ENCODE data around the gene ACTR5.

ACTR5 gene

DNA sequence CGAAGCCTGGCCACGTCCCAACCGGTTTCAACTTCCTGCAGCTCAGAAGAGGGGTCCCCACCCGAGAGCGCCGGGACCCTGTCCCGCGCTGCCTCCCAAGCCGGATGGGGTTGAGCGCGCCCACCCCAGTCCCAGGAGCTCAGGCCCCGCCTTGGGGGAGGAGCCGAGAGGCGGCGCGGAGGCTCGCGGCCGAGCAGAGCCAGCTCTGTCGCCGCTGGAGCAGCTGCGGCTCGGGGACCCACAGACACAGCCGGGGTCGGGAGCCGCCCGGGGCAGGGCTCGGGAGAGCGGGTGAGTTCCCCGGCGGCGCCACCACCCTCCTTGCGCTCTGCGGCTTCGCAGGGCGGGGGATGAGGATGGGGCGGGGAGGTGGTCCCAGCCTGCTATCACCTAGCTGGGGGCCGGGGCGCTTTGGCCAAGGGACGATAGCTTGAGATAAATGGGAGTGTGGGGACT lies 57.3 kb downstream of the ACTR5 start, which contains the start of gene PPP1R16B (continued):
- TF ChIP-seq, protein P1, sequence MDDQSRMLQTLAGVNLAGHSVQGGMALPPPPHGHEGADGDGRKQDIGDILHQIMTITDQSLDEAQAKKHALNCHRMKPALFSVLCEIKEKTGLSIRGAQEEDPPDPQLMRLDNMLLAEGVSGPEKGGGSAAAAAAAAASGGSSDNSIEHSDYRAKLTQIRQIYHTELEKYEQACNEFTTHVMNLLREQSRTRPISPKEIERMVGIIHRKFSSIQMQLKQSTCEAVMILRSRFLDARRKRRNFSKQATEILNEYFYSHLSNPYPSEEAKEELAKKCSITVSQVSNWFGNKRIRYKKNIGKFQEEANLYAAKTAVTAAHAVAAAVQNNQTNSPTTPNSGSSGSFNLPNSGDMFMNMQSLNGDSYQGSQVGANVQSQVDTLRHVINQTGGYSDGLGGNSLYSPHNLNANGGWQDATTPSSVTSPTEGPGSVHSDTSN (CRISPR knock-in tag; IDR thresholded peaks at IDR 0.05): no peak
- TF ChIP-seq, protein P2, sequence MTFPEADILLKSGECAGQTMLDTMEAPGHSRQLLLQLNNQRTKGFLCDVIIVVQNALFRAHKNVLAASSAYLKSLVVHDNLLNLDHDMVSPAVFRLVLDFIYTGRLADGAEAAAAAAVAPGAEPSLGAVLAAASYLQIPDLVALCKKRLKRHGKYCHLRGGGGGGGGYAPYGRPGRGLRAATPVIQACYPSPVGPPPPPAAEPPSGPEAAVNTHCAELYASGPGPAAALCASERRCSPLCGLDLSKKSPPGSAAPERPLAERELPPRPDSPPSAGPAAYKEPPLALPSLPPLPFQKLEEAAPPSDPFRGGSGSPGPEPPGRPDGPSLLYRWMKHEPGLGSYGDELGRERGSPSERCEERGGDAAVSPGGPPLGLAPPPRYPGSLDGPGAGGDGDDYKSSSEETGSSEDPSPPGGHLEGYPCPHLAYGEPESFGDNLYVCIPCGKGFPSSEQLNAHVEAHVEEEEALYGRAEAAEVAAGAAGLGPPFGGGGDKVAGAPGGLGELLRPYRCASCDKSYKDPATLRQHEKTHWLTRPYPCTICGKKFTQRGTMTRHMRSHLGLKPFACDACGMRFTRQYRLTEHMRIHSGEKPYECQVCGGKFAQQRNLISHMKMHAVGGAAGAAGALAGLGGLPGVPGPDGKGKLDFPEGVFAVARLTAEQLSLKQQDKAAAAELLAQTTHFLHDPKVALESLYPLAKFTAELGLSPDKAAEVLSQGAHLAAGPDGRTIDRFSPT (tag by site-specific recombination; IDR thresholded peaks at IDR 0.05): no peak
- TF ChIP-seq, protein P3, sequence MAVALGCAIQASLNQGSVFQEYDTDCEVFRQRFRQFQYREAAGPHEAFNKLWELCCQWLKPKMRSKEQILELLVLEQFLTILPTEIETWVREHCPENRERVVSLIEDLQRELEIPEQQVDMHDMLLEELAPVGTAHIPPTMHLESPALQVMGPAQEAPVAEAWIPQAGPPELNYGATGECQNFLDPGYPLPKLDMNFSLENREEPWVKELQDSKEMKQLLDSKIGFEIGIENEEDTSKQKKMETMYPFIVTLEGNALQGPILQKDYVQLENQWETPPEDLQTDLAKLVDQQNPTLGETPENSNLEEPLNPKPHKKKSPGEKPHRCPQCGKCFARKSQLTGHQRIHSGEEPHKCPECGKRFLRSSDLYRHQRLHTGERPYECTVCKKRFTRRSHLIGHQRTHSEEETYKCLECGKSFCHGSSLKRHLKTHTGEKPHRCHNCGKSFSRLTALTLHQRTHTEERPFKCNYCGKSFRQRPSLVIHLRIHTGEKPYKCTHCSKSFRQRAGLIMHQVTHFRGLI (tag by site-specific recombination; IDR thresholded peaks at IDR 0.05): no peak
- TF ChIP-seq ZBTB48 (tag by site-specific recombination; IDR thresholded peaks at IDR 0.05): peak; percentile 60; the same call in 1 of the 2 replicates
- TF ChIP-seq, protein P4, sequence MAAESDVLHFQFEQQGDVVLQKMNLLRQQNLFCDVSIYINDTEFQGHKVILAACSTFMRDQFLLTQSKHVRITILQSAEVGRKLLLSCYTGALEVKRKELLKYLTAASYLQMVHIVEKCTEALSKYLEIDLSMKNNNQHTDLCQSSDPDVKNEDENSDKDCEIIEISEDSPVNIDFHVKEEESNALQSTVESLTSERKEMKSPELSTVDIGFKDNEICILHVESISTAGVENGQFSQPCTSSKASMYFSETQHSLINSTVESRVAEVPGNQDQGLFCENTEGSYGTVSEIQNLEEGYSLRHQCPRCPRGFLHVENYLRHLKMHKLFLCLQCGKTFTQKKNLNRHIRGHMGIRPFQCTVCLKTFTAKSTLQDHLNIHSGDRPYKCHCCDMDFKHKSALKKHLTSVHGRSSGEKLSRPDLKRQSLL (tag by site-specific recombination; IDR thresholded peaks at IDR 0.05): peak; percentile 92
- TF ChIP-seq KLF7 (tag by site-specific recombination; IDR thresholded peaks at IDR 0.05; ENCODE audit: borderline replicate concordance): no peak
- TF ChIP-seq OSR2 (tag by site-specific recombination; IDR thresholded peaks at IDR 0.05): no peak
- TF ChIP-seq, protein P5, sequence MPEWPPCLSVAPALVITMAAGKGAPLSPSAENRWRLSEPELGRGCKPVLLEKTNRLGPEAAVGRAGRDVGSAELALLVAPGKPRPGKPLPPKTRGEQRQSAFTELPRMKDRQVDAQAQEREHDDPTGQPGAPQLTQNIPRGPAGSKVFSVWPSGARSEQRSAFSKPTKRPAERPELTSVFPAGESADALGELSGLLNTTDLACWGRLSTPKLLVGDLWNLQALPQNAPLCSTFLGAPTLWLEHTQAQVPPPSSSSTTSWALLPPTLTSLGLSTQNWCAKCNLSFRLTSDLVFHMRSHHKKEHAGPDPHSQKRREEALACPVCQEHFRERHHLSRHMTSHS (tag by site-specific recombination; IDR thresholded peaks at IDR 0.05): no peak
- TF ChIP-seq SP3 (tag by site-specific recombination; IDR thresholded peaks at IDR 0.05): peak; percentile 62
- TF ChIP-seq PRDM1 (tag by site-specific recombination; IDR thresholded peaks at IDR 0.05): no peak
- TF ChIP-seq ZNF600 (tag by site-specific recombination; IDR thresholded peaks at IDR 0.05): 0 out of 2 replicates have a peak, but pooled peaks have one; percentile 13
- TF ChIP-seq, protein P6, sequence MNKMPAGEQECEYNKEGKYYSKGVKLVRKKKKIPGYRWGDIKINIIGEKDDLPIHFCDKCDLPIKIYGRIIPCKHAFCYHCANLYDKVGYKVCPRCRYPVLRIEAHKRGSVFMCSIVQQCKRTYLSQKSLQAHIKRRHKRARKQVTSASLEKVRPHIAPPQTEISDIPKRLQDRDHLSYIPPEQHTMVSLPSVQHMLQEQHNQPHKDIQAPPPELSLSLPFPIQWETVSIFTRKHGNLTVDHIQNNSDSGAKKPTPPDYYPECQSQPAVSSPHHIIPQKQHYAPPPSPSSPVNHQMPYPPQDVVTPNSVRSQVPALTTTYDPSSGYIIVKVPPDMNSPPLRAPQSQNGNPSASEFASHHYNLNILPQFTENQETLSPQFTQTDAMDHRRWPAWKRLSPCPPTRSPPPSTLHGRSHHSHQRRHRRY (tag by site-specific recombination; IDR thresholded peaks at IDR 0.05): no peak
- no peak for TF ChIP-seq GLI4 (tag by site-specific recombination; IDR thresholded peaks at IDR 0.05)
- TF ChIP-seq, protein P7, sequence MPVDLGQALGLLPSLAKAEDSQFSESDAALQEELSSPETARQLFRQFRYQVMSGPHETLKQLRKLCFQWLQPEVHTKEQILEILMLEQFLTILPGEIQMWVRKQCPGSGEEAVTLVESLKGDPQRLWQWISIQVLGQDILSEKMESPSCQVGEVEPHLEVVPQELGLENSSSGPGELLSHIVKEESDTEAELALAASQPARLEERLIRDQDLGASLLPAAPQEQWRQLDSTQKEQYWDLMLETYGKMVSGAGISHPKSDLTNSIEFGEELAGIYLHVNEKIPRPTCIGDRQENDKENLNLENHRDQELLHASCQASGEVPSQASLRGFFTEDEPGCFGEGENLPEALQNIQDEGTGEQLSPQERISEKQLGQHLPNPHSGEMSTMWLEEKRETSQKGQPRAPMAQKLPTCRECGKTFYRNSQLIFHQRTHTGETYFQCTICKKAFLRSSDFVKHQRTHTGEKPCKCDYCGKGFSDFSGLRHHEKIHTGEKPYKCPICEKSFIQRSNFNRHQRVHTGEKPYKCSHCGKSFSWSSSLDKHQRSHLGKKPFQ (tag by site-specific recombination; IDR thresholded peaks at IDR 0.05): no peak
- TF ChIP-seq ZFP3 (tag by site-specific recombination; IDR thresholded peaks at IDR 0.05; ENCODE audit: low read depth): no peak
- TF ChIP-seq, protein P8, sequence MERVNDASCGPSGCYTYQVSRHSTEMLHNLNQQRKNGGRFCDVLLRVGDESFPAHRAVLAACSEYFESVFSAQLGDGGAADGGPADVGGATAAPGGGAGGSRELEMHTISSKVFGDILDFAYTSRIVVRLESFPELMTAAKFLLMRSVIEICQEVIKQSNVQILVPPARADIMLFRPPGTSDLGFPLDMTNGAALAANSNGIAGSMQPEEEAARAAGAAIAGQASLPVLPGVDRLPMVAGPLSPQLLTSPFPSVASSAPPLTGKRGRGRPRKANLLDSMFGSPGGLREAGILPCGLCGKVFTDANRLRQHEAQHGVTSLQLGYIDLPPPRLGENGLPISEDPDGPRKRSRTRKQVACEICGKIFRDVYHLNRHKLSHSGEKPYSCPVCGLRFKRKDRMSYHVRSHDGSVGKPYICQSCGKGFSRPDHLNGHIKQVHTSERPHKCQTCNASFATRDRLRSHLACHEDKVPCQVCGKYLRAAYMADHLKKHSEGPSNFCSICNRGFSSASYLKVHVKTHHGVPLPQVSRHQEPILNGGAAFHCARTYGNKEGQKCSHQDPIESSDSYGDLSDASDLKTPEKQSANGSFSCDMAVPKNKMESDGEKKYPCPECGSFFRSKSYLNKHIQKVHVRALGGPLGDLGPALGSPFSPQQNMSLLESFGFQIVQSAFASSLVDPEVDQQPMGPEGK (tag by site-specific recombination; IDR thresholded peaks at IDR 0.05): peak; percentile 14; the same call in 1 of the 2 replicates
- TF ChIP-seq, protein P9, sequence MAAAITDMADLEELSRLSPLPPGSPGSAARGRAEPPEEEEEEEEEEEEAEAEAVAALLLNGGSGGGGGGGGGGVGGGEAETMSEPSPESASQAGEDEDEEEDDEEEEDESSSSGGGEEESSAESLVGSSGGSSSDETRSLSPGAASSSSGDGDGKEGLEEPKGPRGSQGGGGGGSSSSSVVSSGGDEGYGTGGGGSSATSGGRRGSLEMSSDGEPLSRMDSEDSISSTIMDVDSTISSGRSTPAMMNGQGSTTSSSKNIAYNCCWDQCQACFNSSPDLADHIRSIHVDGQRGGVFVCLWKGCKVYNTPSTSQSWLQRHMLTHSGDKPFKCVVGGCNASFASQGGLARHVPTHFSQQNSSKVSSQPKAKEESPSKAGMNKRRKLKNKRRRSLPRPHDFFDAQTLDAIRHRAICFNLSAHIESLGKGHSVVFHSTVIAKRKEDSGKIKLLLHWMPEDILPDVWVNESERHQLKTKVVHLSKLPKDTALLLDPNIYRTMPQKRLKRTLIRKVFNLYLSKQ (tag by site-specific recombination; IDR thresholded peaks at IDR 0.05; ENCODE audit: borderline replicate concordance): no peak
- TF ChIP-seq, protein P10, sequence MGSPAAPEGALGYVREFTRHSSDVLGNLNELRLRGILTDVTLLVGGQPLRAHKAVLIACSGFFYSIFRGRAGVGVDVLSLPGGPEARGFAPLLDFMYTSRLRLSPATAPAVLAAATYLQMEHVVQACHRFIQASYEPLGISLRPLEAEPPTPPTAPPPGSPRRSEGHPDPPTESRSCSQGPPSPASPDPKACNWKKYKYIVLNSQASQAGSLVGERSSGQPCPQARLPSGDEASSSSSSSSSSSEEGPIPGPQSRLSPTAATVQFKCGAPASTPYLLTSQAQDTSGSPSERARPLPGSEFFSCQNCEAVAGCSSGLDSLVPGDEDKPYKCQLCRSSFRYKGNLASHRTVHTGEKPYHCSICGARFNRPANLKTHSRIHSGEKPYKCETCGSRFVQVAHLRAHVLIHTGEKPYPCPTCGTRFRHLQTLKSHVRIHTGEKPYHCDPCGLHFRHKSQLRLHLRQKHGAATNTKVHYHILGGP (tag by site-specific recombination; IDR thresholded peaks at IDR 0.05): no peak
- TF ChIP-seq, protein P11, sequence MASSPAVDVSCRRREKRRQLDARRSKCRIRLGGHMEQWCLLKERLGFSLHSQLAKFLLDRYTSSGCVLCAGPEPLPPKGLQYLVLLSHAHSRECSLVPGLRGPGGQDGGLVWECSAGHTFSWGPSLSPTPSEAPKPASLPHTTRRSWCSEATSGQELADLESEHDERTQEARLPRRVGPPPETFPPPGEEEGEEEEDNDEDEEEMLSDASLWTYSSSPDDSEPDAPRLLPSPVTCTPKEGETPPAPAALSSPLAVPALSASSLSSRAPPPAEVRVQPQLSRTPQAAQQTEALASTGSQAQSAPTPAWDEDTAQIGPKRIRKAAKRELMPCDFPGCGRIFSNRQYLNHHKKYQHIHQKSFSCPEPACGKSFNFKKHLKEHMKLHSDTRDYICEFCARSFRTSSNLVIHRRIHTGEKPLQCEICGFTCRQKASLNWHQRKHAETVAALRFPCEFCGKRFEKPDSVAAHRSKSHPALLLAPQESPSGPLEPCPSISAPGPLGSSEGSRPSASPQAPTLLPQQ (tag by site-specific recombination; IDR thresholded peaks at IDR 0.05): peak; percentile 83
- TF ChIP-seq ZFP69B (tag by site-specific recombination; IDR thresholded peaks at IDR 0.05): no peak
- TF ChIP-seq SP7 (tag by site-specific recombination; IDR thresholded peaks at IDR 0.05): 0 out of 2 replicates have a peak, but pooled peaks have one; percentile 34
- TF ChIP-seq, protein P12, sequence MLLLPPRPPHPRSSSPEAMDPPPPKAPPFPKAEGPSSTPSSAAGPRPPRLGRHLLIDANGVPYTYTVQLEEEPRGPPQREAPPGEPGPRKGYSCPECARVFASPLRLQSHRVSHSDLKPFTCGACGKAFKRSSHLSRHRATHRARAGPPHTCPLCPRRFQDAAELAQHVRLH (tag by site-specific recombination; IDR thresholded peaks at IDR 0.05): no peak

Data from HEK293 (cell line).